ENCODE results near the gene NTMT1.
"Not testable (repeated sequence)": the region's sequence is repeated elsewhere in the genome, so short reads cannot be mapped to it uniquely, and the experiment has no call there.

NTMT1 gene

GRCh38 chr9:129655154-129655553 is 29.2 kb downstream of the NTMT1 start:
- no peak for DNase-seq (ENCODE audit: low read depth)

DNA sequence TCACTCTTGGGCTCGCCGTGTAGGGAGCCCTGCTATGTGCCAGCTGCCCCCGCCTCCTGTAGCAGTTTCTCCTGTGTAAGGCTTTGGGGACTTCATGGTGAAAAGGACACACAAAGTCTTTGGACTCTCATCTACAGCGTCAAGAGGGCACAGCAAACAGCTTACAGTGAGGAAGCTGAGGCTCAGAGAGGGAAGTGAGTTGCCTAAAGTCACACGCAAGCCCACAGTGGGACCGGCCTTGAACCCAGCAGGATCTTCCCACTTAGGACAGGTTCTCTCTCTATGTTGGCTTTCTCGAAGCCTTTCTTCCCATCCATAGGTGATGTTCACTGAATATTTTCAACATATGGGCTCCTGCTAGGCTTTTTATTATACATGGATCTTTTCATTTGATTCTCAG is 29.7 kb downstream of the NTMT1 start:
- no peak for DNase-seq (ENCODE audit: low read depth)

DNA sequence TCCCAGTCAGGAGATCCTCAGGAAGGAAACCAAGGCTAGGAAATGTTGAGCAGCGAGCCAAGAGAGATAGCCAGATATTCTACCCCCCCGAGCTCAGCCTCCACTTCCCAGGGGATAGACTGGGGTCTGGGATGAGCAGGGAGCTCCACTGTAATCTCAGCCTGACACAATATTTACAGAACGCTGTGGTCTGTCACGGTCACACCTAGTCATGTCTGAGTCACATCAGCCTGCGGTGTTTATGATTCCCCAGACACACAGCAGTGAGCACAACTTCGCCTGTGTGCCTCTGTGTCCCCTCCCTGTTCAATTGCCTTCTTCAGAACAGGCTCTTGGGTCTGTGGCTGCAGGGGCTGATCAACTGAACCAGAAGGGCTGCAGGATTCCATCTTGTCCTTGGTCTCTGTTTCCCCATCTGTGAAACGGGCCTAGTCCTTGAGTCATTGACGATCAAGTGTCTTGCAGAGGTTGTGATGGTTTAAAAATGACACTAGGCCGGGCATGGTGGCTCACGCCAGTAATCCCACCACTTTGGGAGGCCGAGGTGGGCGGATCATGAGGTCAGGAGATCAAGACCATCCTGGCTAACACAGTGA is 30.9 kb downstream of the NTMT1 start:
- no peak for DNase-seq (ENCODE audit: low read depth)

GRCh38 chr9:129661029-129661428 is 35.1 kb downstream of the NTMT1 start:
- DNase-seq (ENCODE audit: low read depth) = no peak

- DNase-seq (ENCODE audit: low read depth) = not testable (repeated sequence)
These were observed 36.3 kb downstream of the NTMT1 start for GRCh38 chr9:129662239-129662638.

- DNase-seq (ENCODE audit: low read depth) = no peak
These were observed 38.9 kb downstream of the NTMT1 start for GRCh38 chr9:129664746-129665388.

DNA sequence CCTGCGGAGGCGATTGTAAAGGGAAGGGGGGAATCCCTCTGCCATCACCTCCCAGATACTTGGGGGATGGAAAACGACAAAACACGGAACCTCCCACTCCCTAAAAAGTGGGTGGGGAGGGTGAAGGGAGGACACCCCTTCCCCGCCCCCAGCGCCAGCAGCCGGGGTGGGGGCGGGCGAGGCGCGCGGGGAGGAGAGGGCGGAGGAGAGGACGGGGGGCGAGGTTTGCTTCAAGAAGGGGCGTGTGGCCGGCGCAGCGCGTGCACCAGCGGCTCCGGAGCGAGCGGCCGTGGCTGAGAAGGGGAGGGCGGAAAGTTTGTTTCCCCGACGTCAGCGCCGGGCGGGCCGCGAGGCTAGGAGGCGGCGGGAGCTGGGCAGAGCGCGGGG is 39.4 kb downstream of the NTMT1 start, which contains the start of gene PRRX2:
Gene PRRX2, plus strand, starts transcription at position 259 of the 387 bp plus-strand sequence. CDS start 221 bp downstream, outside the sequence.
- DNase-seq (ENCODE audit: low read depth) = peak; percentile 56

DNA sequence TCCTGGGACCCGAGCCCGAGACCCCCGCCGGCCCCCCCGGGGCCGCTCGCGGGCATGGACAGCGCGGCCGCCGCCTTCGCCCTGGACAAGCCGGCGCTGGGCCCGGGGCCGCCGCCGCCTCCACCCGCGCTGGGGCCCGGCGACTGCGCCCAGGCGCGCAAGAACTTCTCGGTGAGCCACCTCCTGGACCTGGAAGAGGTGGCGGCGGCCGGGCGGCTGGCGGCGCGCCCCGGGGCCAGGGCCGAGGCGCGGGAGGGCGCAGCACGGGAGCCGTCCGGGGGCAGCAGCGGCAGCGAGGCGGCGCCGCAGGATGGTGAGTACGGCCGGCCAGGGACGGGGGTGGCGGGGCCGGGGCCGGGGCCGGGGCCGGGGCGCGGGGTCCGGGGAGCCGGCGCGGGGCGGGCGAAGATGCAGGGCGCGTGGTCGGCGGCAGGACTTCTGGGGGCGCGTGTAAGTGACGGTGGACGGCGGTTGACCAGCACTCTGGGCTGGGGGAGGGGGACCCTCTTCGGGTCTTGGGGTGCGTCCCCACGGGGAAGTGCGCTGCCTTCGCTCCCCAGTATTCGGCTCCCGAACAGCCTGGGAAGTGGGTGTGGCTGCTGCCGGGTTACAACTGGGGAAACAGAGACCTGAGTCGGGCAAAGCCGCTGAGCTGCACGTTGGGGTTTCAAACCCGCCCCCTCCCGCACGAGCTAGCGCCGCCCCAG is 40.0 kb downstream of the NTMT1 start:
- no peak for DNase-seq (ENCODE audit: low read depth)

GRCh38 chr9:129666575-129666974 is 40.6 kb downstream of the NTMT1 start:
- DNase-seq (ENCODE audit: low read depth) = no peak

GRCh38 chr9:129667378-129667777 is 41.4 kb downstream of the NTMT1 start:
- DNase-seq (ENCODE audit: low read depth) = no peak

DNA sequence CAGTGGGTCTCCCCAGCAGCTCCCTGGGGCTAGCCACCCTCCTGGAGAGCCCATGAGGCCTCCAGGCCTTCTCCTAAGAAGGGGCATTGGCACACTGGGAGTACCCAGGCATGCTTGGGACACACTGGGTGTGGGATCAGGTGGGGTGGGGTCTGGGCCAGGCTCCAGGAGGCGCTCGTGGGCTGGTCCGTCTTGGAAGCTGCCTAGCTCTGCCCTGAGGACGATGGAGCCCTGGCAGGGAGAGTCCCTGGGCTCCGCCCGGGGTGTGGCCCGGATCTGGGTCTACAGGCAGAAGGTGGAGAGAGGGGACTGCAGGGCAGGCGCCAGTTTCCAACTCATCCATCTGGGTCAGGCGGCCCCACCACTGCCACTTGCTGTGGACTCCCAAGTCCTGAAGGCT is 41.9 kb downstream of the NTMT1 start:
- no peak for DNase-seq (ENCODE audit: low read depth)

DNA sequence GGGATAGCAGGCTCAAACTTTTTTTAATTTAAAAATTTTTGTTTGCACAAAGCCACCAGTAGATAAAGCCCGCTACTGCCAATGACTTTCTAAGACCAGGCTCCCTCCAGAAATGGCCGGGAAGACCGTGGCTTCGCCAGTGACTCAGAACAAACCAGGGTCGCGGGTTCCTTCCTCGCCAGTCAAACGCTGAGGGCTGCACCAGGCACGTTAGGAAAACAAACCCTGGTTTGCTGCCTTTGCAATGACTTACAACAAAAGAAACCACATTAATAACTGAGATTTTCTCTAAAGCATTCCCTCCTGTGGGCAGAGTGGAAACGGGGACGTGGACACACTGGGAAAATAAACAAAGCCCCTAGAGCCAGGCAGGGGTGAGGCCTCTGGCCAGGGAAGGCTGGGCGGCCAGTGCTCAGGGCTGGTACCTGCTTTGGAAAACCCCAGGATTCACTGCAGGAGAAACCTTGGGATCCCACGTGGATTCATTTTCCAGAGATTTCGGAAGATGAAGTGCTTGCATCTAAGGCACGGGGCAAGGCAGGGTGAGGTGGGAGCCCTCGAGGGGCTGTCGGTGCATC is 43.3 kb downstream of the NTMT1 start:
- no peak for DNase-seq (ENCODE audit: low read depth)

DNA sequence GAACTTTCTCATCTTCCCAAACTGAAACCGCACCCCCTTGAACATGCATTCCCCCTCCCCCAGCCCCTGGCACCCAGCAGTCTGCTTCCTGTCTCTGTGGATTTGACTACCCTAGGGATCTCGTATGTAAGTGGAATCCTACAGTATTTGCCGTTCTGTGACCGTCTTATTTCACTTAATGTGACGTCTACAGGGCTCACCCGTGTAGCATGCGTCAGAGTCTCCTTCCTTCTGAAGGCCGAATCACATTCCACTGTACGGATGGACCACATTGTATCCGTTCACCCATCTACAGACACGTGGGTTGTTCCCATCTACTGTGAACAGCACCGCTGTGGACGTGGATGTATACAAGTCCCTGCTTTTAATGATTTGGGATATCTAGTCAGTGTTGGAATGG is 44.0 kb downstream of the NTMT1 start:
- DNase-seq (ENCODE audit: low read depth) = no peak

GRCh38 chr9:129671065-129671464 is 45.1 kb downstream of the NTMT1 start:
- no peak for DNase-seq (ENCODE audit: low read depth)

DNA sequence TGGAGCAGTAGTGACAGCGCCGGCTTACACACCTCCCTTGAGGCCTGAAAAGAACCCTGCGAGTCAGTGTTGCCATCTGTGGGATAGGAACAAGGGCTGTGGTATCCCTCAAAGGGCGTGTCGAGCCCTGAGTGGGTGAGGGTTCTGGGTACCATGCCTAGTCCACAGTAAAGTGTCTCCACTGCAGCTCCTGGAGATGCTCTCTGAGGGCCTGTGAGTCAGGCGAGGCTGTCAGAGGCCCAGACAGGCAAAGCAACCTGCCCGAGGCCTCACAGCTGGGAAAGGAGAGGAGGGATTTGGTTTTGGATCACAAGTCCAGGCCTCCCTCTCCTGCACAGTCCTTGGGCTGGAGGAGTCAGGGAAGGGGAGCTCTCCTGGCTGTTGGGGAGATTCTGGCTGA is 45.6 kb downstream of the NTMT1 start:
- DNase-seq (ENCODE audit: low read depth) = peak; percentile 9

GRCh38 chr9:129672702-129673101 is 46.7 kb downstream of the NTMT1 start:
- DNase-seq (ENCODE audit: low read depth) = no peak

- no peak for DNase-seq (ENCODE audit: low read depth)
These were observed 47.6 kb downstream of the NTMT1 start for GRCh38 chr9:129673602-129674001.

DNA sequence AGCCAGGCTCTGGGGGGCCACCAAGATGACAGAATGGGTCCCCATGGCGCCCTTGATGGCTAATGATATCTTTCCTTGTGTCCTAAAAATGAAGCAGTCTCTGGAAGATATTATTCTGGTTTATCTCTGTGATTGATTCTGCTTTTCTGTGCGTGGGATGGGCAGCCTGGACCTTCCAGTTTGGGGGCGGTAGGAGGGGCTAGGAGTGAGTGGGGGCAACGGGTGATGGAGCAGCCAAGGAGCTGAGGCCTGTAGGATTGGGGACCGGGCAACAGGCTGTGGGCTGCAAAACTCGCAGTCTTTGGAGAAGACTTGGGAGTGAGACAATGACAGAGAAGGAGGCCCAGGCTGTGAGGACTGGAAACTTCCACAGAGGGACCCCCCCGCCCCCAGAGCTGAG is 48.3 kb downstream of the NTMT1 start:
- DNase-seq (ENCODE audit: low read depth) = no peak

- no peak for DNase-seq (ENCODE audit: low read depth)
These were observed 49.7 kb downstream of the NTMT1 start for GRCh38 chr9:129675620-129676019.

GRCh38 chr9:129676287-129676686 is 50.3 kb downstream of the NTMT1 start:
- no peak for DNase-seq (ENCODE audit: low read depth)

DNA sequence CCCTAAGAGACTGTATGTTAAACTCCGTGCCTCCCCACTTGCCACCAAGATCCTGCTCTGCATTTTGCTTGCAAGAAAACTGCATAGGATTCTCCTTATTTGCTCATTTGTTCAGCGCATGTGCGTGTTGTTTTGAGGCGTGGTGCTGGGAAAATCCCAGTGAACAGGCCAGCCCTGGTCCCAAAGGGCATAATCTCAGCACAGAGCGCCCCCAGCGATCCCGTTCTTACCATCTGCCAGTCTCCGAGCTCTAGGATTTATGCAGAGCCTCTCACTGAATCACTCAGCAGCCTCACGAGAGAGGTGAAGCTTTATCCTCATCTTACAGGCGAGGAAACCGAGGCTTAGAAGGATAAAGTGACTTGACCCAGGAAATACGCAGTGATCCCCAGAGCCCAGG is 51.0 kb downstream of the NTMT1 start:
- no peak for DNase-seq (ENCODE audit: low read depth)

- no peak for DNase-seq (ENCODE audit: low read depth)
These were observed 51.5 kb downstream of the NTMT1 start for GRCh38 chr9:129677456-129677855.

GRCh38 chr9:129678844-129679243 is 52.9 kb downstream of the NTMT1 start:
- no peak for DNase-seq (ENCODE audit: low read depth)
